Effector memory CD8-positive, alpha-beta T cell (primary cell): ENCODE results near the gene LRRK1.

Experiments used
- ATAC-seq: fragments of 150-1000 bp; cut with Tn5 transposase; replicated peaks from 2 replicates; pipeline ENCODE4 v1.10.0; 2021; ENCODE audit warnings: mild to moderate bottlenecking, moderate library complexity
- DNase-seq, 3 experiments: peaks; one replicate each; pipeline ENCODE4 v3.0.0; 2021
- H3K27ac Mint-ChIP-seq, 2 donors: one replicate each; pipeline ENCODE4 v1.8.0; 2022; ENCODE audit warnings: mild to moderate bottlenecking in 2 of 2, mixed read lengths in 2 of 2, moderate library complexity in 2 of 2
- H3K27me3 Mint-ChIP-seq, 2 donors: one replicate each; pipeline ENCODE4 v1.8.0; 2022; ENCODE audit warnings: mixed read lengths in 2 of 2
- H3K36me3 Mint-ChIP-seq: one replicate; pipeline ENCODE4 v1.8.0; 2022; ENCODE audit warnings: mild to moderate bottlenecking, moderate library complexity, mixed read lengths; ENCODE audit not compliant: insufficient read depth
- H3K4me1 Mint-ChIP-seq, 2 donors: one replicate each; pipeline ENCODE4 v1.8.0; 2022; ENCODE audit warnings: low read depth in 2 of 2, mixed read lengths in 2 of 2
- H3K4me3 Mint-ChIP-seq, 2 donors: one replicate each; pipeline ENCODE4 v1.8.0; 2022; ENCODE audit warnings: mild to moderate bottlenecking in 2 of 2, mixed read lengths in 2 of 2, moderate library complexity in 2 of 2
- H3K9me3 Mint-ChIP-seq, 2 donors: one replicate each; pipeline ENCODE4 v1.8.0; 2022; ENCODE audit warnings: mixed read lengths in 2 of 2

Gene LRRK1

GRCh38 chr15:100885116-100885515, 34.0 kb upstream of the LRRK1 start:
- H3K27me3 Mint-ChIP-seq: peaks cover 65 to 84% of the 10 kb centered on the region in 2 donors
- no peak for DNase-seq

GRCh38 chr15:100885811-100886210, 33.3 kb upstream of the LRRK1 start:
- DNase-seq: no peak
- Mint-ChIP-seq H3K4me3 (no peak overlapping the region), H3K9me3 (no peaks in the 10 kb centered on the region), H3K27ac (no peak overlapping the region), H3K36me3 (no peaks in the 10 kb centered on the region), H3K27me3 (peaks cover 60 to 82% of the 10 kb centered on the region in 2 donors), H3K4me1 (no peaks in the 10 kb centered on the region)
- no peak for ATAC-seq

More at GRCh38 chr15:100885116-100885515, 34.0 kb upstream of the LRRK1 start:
- no peak overlapping the region for H3K4me3 Mint-ChIP-seq
- no peak overlapping the region for H3K27ac Mint-ChIP-seq
- ATAC-seq: no peak
- H3K4me1 Mint-ChIP-seq: no peaks in the 10 kb centered on the region
- H3K9me3 Mint-ChIP-seq: no peaks in the 10 kb centered on the region
- no peaks in the 10 kb centered on the region for H3K36me3 Mint-ChIP-seq

- DNase-seq (no peak), ATAC-seq (no peak)
- Mint-ChIP-seq H3K4me1 (no peaks in the 10 kb centered on the region), H3K27me3 (peaks cover 55 to 82% of the 10 kb centered on the region in 2 donors), H3K9me3 (no peaks in the 10 kb centered on the region), H3K36me3 (no peaks in the 10 kb centered on the region), H3K4me3 (no peak overlapping the region), H3K27ac (no peak overlapping the region)
Observed at GRCh38 chr15:100887211-100887913, 31.8 kb upstream of the LRRK1 start.

- Mint-ChIP-seq H3K27ac (no peak overlapping the region), H3K27me3 (peaks cover 52 to 84% of the 10 kb centered on the region in 2 donors), H3K4me1 (no peaks in the 10 kb centered on the region), H3K36me3 (no peaks in the 10 kb centered on the region), H3K4me3 (no peak overlapping the region), H3K9me3 (no peaks in the 10 kb centered on the region)
- DNase-seq (no peak), ATAC-seq (no peak)
Observed at GRCh38 chr15:100889385-100890050, 29.6 kb upstream of the LRRK1 start.

GRCh38 chr15:100890051-100890720, 29.0 kb upstream of the LRRK1 start:
- H3K4me1 Mint-ChIP-seq: no peaks in the 10 kb centered on the region
- DNase-seq: no peak
- H3K9me3 Mint-ChIP-seq: no peaks in the 10 kb centered on the region
- no peak for ATAC-seq
- H3K36me3 Mint-ChIP-seq: no peaks in the 10 kb centered on the region
- peaks cover 51 to 84% of the 10 kb centered on the region in 2 donors for H3K27me3 Mint-ChIP-seq
- no peak overlapping the region for H3K4me3 Mint-ChIP-seq
- H3K27ac Mint-ChIP-seq: no peak overlapping the region

- no peak for DNase-seq
- no peaks in the 10 kb centered on the region for H3K9me3 Mint-ChIP-seq
- no peak for ATAC-seq
- H3K4me1 Mint-ChIP-seq: no peaks in the 10 kb centered on the region
- H3K27me3 Mint-ChIP-seq: peaks cover 45 to 84% of the 10 kb centered on the region in 2 donors
- H3K36me3 Mint-ChIP-seq: no peaks in the 10 kb centered on the region
- H3K27ac Mint-ChIP-seq: no peak overlapping the region
- H3K4me3 Mint-ChIP-seq: no peak overlapping the region
Observed at GRCh38 chr15:100890850-100891249, 28.3 kb upstream of the LRRK1 start.

GRCh38 chr15:100891307-100892012, 27.7 kb upstream of the LRRK1 start:
- H3K9me3 Mint-ChIP-seq: no peaks in the 10 kb centered on the region
- H3K4me1 Mint-ChIP-seq: no peaks in the 10 kb centered on the region
- H3K36me3 Mint-ChIP-seq: no peaks in the 10 kb centered on the region
- H3K27ac Mint-ChIP-seq: no peak overlapping the region
- no peak for DNase-seq
- ATAC-seq: no peak
- H3K4me3 Mint-ChIP-seq: no peak overlapping the region
- peaks cover 45 to 78% of the 10 kb centered on the region in 2 donors for H3K27me3 Mint-ChIP-seq

GRCh38 chr15:100892013-100892355, 27.2 kb upstream of the LRRK1 start:
- no peak overlapping the region for H3K27ac Mint-ChIP-seq
- DNase-seq (no peak), ATAC-seq (no peak)
- no peaks in the 10 kb centered on the region for H3K4me1 Mint-ChIP-seq
- H3K9me3 Mint-ChIP-seq: no peaks in the 10 kb centered on the region
- no peak overlapping the region for H3K4me3 Mint-ChIP-seq
- peaks cover 46 to 76% of the 10 kb centered on the region in 2 donors for H3K27me3 Mint-ChIP-seq
- no peaks in the 10 kb centered on the region for H3K36me3 Mint-ChIP-seq

GRCh38 chr15:100893261-100893963, 25.7 kb upstream of the LRRK1 start:
- Mint-ChIP-seq H3K27me3 (peaks cover 59 to 87% of the 10 kb centered on the region in 2 donors), H3K27ac (no peak overlapping the region), H3K36me3 (no peaks in the 10 kb centered on the region), H3K4me1 (no peaks in the 10 kb centered on the region), H3K4me3 (no peak overlapping the region), H3K9me3 (no peaks in the 10 kb centered on the region)
- no peak for ATAC-seq
- no peak for DNase-seq

- Mint-ChIP-seq H3K9me3 (no peaks in the 10 kb centered on the region), H3K4me3 (no peak overlapping the region), H3K4me1 (no peaks in the 10 kb centered on the region), H3K27ac (no peak overlapping the region), H3K36me3 (no peaks in the 10 kb centered on the region), H3K27me3 (peaks cover 62 to 89% of the 10 kb centered on the region in 2 donors)
- DNase-seq: no peak
- ATAC-seq: no peak
Observed at GRCh38 chr15:100893964-100894295, 25.2 kb upstream of the LRRK1 start.

- Mint-ChIP-seq H3K4me3 (no peak overlapping the region), H3K36me3 (no peaks in the 10 kb centered on the region), H3K4me1 (no peaks in the 10 kb centered on the region), H3K9me3 (no peaks in the 10 kb centered on the region), H3K27me3 (peaks cover 51 to 83% of the 10 kb centered on the region in 2 donors), H3K27ac (no peak overlapping the region)
- DNase-seq (no peak), ATAC-seq (no peak)
Observed at GRCh38 chr15:100895721-100896120, 23.4 kb upstream of the LRRK1 start.

GRCh38 chr15:100897221-100898151, 21.7 kb upstream of the LRRK1 start:
- no peaks in the 10 kb centered on the region for H3K4me1 Mint-ChIP-seq
- ATAC-seq (no peak), DNase-seq (no peak)
- no peaks in the 10 kb centered on the region for H3K9me3 Mint-ChIP-seq
- no peaks in the 10 kb centered on the region for H3K36me3 Mint-ChIP-seq
- no peak overlapping the region for H3K4me3 Mint-ChIP-seq
- H3K27ac Mint-ChIP-seq: no peak overlapping the region
- H3K27me3 Mint-ChIP-seq: peaks cover 41 to 70% of the 10 kb centered on the region in 2 donors
